ENCODE measurements around the gene ITGAL. TPM values are rescaled to one million over a fixed set of nuclear protein-coding genes. Genes with fewer than 3 reads are reported as not detected.
"Not testable (repeated sequence)": the region's sequence is repeated elsewhere in the genome, so short reads cannot be mapped to it uniquely, and the experiment has no call there.

ITGAL gene
- total RNA-seq, 1 donor from 2014 or later, result not detected

DNA sequence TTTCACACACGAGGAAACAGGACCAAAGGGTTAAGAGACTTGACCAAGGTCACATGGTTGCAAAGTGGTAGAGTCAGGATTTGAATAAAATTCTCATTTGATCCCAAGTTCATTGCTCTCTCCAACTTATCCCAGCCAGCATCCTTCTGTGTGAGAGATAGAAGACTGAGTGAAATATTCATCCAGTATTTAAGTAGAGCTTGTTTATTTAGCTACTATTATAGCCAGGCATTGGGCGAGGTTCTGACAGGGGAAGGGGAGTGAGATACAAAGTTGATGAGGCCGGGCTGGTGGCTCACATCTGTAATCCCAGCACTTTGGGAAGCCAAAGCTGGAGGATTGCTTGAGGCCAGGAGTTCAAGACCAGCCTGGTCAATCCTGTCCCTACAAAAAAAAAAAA, 4.4 kb downstream of the ITGAL start:
- TF ChIP-seq, protein P1, sequence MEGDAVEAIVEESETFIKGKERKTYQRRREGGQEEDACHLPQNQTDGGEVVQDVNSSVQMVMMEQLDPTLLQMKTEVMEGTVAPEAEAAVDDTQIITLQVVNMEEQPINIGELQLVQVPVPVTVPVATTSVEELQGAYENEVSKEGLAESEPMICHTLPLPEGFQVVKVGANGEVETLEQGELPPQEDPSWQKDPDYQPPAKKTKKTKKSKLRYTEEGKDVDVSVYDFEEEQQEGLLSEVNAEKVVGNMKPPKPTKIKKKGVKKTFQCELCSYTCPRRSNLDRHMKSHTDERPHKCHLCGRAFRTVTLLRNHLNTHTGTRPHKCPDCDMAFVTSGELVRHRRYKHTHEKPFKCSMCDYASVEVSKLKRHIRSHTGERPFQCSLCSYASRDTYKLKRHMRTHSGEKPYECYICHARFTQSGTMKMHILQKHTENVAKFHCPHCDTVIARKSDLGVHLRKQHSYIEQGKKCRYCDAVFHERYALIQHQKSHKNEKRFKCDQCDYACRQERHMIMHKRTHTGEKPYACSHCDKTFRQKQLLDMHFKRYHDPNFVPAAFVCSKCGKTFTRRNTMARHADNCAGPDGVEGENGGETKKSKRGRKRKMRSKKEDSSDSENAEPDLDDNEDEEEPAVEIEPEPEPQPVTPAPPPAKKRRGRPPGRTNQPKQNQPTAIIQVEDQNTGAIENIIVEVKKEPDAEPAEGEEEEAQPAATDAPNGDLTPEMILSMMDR (IDR thresholded peaks at IDR 0.05; ENCODE audit: partially characterized antibody, unreplicated experiment), result no peak
- H3K4me1 Mint-ChIP-seq (ENCODE audit: low read depth, unreplicated experiment), result no peaks in the 10 kb centered on the region
- no peaks in the 10 kb centered on the region for H3K9me3 Mint-ChIP-seq (ENCODE audit: unreplicated experiment)
- H3K36me3 Mint-ChIP-seq (ENCODE audit: unreplicated experiment), result no peaks in the 10 kb centered on the region
- H3K4me3 Mint-ChIP-seq (ENCODE audit: unreplicated experiment), result no peak overlapping the region
- no peak overlapping the region for H3K27ac Mint-ChIP-seq (ENCODE audit: unreplicated experiment)
- no peak for DNase-seq
- H3K27me3 Mint-ChIP-seq (ENCODE audit: unreplicated experiment), result peaks cover 2% of the 10 kb centered on the region

DNA sequence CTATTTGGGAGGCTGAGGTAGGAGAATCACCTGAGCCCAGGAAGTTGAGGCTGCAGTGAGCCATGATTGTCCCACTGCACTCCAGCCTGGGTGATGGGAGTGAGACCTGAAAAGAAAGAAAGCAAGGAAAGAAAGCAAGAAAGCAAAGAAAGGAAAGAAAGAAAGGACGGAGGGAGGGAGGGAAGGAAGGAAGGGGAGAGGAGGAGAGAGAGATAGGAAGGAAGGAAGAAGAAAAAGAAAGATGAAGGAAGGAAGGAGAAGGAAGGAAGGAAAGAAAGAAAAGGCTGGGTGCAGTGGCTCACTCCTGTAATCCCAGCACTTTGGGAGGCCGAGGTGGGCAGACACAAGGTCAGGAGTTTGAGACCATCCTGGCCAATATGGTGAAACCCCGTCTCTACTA, 5.2 kb downstream of the ITGAL start:
- H3K4me3 Mint-ChIP-seq (ENCODE audit: unreplicated experiment); H3K9me3 Mint-ChIP-seq (ENCODE audit: unreplicated experiment); H3K36me3 Mint-ChIP-seq (ENCODE audit: unreplicated experiment); H3K27ac Mint-ChIP-seq (ENCODE audit: unreplicated experiment); H3K27me3 Mint-ChIP-seq (ENCODE audit: unreplicated experiment); DNase-seq; H3K4me1 Mint-ChIP-seq (ENCODE audit: low read depth, unreplicated experiment): not testable (repeated sequence)

DNA sequence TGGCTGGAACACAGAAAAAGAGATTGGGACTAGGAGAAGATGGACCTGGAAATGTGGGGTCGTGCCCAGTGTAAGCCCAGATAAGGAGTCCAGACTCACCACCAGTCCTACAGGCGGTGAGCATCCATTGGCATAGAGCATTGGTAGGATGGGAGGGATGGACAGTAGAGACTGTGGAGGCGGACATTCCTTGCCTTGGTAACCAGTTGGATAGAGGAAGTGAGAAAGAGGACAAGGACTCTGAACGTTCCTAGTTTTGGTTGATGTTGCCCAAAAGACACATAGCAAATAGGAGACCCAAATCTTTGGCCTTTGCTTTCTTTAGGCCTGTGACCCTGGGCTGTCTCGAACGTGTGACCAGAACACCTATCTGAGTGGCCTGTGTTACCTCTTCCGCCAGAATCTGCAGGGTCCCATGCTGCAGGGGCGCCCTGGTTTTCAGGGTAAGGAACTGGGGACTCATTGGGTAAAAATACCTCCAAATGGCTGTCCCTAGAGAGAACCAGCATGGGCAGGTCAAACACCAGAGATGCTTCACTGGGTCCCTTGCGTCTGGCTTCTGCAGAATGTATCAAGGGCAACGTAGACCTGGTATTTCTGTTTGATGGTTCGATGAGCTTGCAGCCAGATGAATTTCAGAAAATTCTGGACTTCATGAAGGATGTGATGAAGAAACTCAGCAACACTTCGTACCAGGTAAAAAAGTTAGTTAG, 6.4 kb downstream of the ITGAL start:
- Mint-ChIP-seq H3K4me1 (ENCODE audit: low read depth, unreplicated experiment) (no peaks in the 10 kb centered on the region), H3K27me3 (ENCODE audit: unreplicated experiment) (peaks cover 2% of the 10 kb centered on the region), H3K36me3 (ENCODE audit: unreplicated experiment) (no peaks in the 10 kb centered on the region), H3K9me3 (ENCODE audit: unreplicated experiment) (no peaks in the 10 kb centered on the region), H3K4me3 (ENCODE audit: unreplicated experiment) (no peak overlapping the region), H3K27ac (ENCODE audit: unreplicated experiment) (no peak overlapping the region)
- TF ChIP-seq, protein P1 (IDR thresholded peaks at IDR 0.05; ENCODE audit: partially characterized antibody, unreplicated experiment), result no peak
- no peak for DNase-seq

DNA sequence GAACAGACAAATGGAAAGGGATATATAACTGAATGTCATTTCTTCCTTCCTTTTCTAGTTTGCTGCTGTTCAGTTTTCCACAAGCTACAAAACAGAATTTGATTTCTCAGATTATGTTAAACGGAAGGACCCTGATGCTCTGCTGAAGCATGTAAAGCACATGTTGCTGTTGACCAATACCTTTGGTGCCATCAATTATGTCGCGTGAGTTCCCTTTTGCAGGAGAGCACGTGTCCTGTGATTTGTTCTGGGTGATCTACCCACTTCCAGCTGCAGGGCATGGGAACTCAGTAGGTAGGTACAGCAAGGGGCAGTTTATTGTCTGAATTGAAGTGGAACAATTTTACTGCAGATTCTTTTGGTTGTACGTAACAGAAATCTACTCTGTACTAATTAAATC, 8.8 kb downstream of the ITGAL start:
- Mint-ChIP-seq H3K4me3 (ENCODE audit: unreplicated experiment) (no peak overlapping the region), H3K9me3 (ENCODE audit: unreplicated experiment) (no peaks in the 10 kb centered on the region)

DNA sequence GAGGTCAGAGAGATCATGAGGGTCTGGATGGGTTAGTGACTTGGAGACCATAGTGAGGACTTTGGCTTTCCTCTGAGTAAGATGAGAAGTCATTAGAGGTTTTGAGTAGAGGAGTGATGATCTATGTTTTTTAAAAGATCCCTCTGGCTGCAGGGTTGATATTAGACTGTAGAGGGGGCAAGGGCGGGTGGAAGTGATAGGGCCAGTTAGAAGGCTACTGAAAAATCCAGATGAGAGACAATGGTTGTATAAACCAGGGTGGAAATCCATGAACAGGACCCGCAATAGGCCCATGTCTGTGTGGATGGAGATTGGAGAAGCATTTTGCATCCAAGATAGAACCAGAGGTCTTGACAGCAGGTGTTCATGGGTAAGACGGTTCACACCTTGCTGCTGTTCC, 9.8 kb downstream of the ITGAL start:
- Mint-ChIP-seq H3K9me3 (ENCODE audit: unreplicated experiment) (no peaks in the 10 kb centered on the region), H3K27ac (ENCODE audit: unreplicated experiment) (no peak overlapping the region), H3K36me3 (ENCODE audit: unreplicated experiment) (no peaks in the 10 kb centered on the region), H3K4me1 (ENCODE audit: low read depth, unreplicated experiment) (no peaks in the 10 kb centered on the region), H3K27me3 (ENCODE audit: unreplicated experiment) (peaks cover 4% of the 10 kb centered on the region), H3K4me3 (ENCODE audit: unreplicated experiment) (no peak overlapping the region)
- DNase-seq, result no peak
- TF ChIP-seq, protein P1 (IDR thresholded peaks at IDR 0.05; ENCODE audit: partially characterized antibody, unreplicated experiment), result no peak

More for the DNA sequence above, 8.8 kb downstream of the ITGAL start:
- Mint-ChIP-seq H3K27me3 (ENCODE audit: unreplicated experiment) (peaks cover 2% of the 10 kb centered on the region), H3K36me3 (ENCODE audit: unreplicated experiment) (no peaks in the 10 kb centered on the region), H3K27ac (ENCODE audit: unreplicated experiment) (no peak overlapping the region), H3K4me1 (ENCODE audit: low read depth, unreplicated experiment) (no peaks in the 10 kb centered on the region)
- DNase-seq, result no peak
- TF ChIP-seq, protein P1 (IDR thresholded peaks at IDR 0.05; ENCODE audit: partially characterized antibody, unreplicated experiment), result no peak
